Right lobe of liver (tissue), 4 donors: Measurements from ENCODE around the gene ENO2.

ENCODE experiments used
- POLR2A ChIP-seq: fragments of 450-650 bp; IDR thresholded peaks from one replicate; pipeline ENCODE4 v1.6.1; 2017; ENCODE audit warnings: antibody characterized with exemption, mild to moderate bottlenecking
- TF ChIP-seq, protein P1 (sequence below), 4 donors: fragments of 200-600 bp in 3 of 4; fragments of 450-650 bp in 1 of 4; IDR thresholded peaks; one replicate each; pipeline versions ENCODE4 v1.5.1 to v1.8.0; 2016 to 2022; ENCODE audit warnings: antibody characterized with exemption in 4 of 4, mild to moderate bottlenecking in 2 of 4
- donor health status: DM: no; HTN: no; CAD: no.
- donor health status: DM: no; HTN: no; CAD: no.
- donor health status: DM: no; HTN: yes; CAD: no.

DNA sequence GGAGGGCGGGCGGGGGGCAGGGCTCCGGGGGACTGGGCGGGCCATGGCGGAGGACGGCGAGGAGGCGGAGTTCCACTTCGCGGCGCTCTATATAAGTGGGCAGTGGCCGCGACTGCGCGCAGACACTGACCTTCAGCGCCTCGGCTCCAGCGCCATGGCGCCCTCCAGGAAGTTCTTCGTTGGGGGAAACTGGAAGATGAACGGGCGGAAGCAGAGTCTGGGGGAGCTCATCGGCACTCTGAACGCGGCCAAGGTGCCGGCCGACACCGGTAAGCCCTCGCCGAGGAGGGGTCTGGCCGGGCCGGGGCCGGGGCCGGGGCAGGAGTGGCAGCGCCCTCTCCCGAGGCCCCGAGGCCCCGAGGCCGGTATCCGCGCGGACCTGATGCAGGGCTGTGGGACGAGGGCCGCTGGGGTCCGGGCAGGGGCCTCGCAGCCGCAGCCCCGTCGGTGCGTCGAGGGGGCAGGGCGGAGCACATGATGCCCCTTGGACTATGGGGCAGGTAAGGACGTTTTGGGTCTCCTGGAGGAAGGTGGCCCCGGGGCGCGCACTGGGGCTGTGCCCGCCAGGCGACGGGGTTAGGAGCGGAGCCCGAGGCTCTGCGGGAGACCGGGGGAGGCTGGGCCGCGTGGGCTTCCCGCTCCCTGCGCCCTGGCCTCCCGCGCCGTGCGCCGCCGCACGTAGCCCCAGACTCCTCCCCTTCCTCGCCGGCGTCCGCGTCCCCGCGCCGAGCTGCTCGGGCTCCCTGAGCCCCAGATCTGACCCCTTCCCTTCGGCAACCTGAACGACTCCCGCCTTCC is 46.8 kb upstream of the ENO2 start, which contains the start of gene TPI1:
- TF ChIP-seq, protein P1, sequence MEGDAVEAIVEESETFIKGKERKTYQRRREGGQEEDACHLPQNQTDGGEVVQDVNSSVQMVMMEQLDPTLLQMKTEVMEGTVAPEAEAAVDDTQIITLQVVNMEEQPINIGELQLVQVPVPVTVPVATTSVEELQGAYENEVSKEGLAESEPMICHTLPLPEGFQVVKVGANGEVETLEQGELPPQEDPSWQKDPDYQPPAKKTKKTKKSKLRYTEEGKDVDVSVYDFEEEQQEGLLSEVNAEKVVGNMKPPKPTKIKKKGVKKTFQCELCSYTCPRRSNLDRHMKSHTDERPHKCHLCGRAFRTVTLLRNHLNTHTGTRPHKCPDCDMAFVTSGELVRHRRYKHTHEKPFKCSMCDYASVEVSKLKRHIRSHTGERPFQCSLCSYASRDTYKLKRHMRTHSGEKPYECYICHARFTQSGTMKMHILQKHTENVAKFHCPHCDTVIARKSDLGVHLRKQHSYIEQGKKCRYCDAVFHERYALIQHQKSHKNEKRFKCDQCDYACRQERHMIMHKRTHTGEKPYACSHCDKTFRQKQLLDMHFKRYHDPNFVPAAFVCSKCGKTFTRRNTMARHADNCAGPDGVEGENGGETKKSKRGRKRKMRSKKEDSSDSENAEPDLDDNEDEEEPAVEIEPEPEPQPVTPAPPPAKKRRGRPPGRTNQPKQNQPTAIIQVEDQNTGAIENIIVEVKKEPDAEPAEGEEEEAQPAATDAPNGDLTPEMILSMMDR (IDR thresholded peaks at IDR 0.05), result no peak
- peak; percentile 98 for TF ChIP-seq POLR2A
